Skin of body (tissue), 2 donors: Measurements from ENCODE around the gene OR2M7. TPM values are rescaled to one million over a fixed set of nuclear protein-coding genes. Genes with fewer than 3 reads are reported as not detected.
"Not testable (repeated sequence)": the region's sequence is repeated elsewhere in the genome, so short reads cannot be mapped to it uniquely, and the experiment has no call there.

ENCODE experiments used
- DNase-seq: peaks from one replicate; lab custom pipeline; 2025; lab: John Stamatoyannopoulos, UW
- total RNA-seq: library from RNA; depleted of rRNA; stranded (reverse); fragments of >200 nt; gene quantifications from one replicate; pipeline ENCODE4 v1.2.3, GENCODE V29; 2014

The OR2M7 gene, protein sequence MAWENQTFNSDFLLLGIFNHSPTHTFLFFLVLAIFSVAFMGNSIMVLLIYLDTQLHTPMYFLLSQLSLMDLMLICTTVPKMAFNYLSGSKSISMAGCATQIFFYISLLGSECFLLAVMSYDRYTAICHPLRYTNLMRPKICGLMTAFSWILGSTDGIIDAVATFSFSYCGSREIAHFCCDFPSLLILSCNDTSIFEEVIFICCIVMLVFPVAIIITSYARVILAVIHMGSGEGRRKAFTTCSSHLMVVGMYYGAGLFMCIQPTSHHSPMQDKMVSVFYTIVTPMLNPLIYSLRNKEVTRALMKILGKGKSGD
- total RNA-seq = not detected

GRCh38 chr1:248324468-248324867 lies at the start of gene OR2M7:
Gene OR2M7, minus strand, starts transcription at chr1:248324568. Its CDS starts 0 bp downstream, at chr1:248324568.
- DNase-seq = no peak

GRCh38 chr1:248373761-248374160 lies 49.4 kb upstream of the OR2M7 start:
- DNase-seq = no peak

DNA sequence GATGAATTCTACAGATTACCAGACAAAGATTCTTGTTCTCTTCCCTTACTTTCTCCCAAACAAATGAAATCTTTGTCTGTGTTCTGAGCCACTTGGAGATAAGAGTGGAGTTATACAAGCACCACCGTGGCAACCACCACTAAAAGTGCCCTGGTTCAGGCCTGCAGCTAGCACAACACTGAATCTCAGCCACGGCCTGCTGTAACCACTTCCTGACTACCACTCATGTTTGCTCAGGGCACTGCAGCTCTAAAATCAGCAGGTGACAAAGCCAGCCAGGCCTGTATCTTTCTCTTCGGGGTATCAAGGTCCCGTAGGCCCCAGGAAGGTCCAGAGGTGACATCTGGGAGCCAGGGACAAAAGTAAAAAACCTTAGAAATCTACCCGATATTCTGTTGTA lies 48.0 kb upstream of the OR2M7 start:
- no peak for DNase-seq

DNA sequence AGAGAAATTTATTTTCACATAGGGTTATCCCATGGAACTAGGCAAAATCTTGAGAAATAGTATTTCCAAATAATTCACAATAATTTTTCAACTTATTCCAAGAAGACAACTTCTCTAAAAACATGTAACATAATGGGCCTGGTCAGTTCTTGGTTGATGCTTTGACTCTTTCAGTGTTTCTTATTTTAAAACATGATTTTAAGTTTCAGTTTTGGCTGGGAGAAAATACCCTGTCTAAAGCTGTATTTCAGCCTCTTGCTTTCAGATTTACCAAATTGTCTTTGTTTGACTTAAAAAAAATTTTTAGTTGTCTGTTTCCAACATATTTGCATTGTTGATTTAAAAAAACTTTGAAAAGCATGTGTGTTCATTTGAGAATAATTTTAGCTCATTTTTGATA lies 42.2 kb upstream of the OR2M7 start:
- no peak for DNase-seq

GRCh38 chr1:248361121-248361715 lies 36.9 kb upstream of the OR2M7 start, which contains the start of gene OR2T4:
Gene OR2T4, plus strand, starts transcription at chr1:248361665. Its CDS starts 0 bp downstream, at chr1:248361665.
- no peak for DNase-seq

- no peak for DNase-seq
Observed at GRCh38 chr1:248359415-248359814, 35.0 kb upstream of the OR2M7 start.

- no peak for DNase-seq
Observed at GRCh38 chr1:248348475-248348874, 24.1 kb upstream of the OR2M7 start, which contains the start of gene OR14C36. Gene OR14C36, plus strand, starts transcription at chr1:248348775. Its CDS starts 0 bp downstream, at chr1:248348775.

DNA sequence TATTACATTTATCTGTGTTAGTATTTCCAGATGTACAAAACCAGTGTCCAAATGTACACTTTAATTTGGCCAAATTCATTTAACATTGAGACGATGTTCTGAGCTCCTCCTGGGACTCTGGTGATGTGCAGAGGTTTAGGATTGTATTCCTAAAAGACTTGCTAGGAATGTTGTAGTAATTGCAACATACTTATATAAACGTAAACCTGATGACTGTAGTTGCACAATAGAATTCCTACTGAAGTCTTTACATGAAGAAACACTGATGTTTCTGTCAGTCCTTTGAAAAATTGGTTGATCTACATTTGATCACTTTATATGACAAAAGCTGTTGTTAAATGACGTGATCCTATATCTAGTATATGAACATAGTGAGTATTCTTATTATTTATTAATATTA lies 19.1 kb upstream of the OR2M7 start:
- DNase-seq = no peak

DNA sequence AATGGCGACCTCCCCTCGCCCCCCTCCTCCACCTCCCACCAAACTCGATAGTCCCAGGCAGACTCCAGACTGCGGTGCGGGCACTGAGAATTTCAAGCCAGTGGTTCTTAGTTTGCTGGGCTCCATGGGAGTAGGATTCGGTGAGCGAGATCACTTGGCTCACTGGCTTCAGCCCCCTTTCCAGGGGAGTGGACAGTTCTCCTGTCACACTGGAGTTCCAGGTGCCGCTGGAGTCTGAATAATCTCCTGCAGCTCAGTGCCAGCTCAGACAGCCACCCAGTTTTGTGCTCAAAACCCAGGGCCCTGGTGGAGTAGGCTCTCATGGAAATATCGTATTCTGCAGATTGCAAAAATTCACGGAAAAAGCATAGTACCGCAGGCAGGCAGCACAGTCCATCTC lies 7.6 kb downstream of the OR2M7 start:
- DNase-seq = no peak

- DNase-seq = not testable (repeated sequence)
Observed at GRCh38 chr1:248306740-248307139, 17.6 kb downstream of the OR2M7 start.

DNA sequence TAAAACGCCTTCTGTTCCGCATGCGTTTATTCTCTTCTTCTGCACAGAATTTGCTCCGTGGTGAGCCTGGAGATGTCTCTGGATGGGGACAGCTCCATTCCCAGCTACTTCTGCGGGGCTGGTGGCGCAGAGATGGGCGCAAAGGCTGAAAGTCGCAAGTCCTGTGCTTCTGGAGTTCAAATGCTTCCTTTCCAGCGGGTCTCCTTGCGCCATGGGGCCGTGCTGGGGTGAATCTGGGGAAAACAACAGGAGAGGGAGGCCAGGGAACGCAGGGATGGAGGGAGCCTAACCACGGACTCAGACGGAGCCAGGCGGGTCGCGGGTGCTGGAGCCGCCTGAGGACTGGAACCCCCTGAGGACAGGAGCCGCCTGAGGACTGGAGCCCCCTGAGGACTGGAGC lies 18.3 kb downstream of the OR2M7 start:
- DNase-seq = no peak

DNA sequence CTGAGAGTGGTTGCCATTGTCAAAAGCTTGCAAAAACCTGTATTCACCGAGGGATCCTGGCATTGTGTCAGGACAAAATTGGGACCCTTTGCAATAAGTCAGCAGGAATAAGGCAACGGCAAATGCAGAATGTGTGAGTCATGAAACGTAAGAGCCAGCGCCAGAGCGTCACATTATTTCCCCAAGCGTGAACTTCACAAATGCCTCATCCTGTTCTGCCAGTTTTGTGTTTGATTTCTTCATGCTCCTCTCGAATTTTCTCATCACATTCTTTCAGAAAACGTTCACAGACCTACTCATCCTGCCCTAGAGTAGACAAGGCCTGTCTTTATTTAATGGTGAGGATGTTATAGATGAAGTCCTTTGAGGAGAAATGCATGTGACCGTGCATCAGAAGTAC lies 18.7 kb downstream of the OR2M7 start:
- not testable (repeated sequence) for DNase-seq

- DNase-seq = no peak
Observed at GRCh38 chr1:248303324-248303723, 21.0 kb downstream of the OR2M7 start, which contains the start of gene OR2T12. Gene OR2T12, minus strand, starts transcription at chr1:248303424. Its CDS starts 7,846 bp downstream, at chr1:248295578.

DNA sequence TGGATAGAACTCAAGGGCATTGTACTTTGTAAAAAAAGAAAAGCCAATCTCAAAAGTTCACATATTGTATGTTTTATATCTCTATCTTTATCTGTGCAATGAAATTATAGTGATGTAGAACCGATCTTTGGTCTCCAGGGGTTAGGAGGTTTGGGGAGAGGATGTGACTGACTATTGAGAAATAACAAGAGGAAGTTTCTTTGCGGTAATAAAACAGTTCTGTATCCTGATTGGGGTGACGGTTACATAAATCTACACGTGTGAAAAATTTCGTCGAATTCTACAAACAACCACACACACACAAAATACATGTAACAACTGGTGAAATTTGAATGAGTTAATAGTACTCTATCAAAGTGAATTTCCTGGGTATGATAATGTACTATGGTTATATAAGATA lies 36.0 kb downstream of the OR2M7 start:
- no peak for DNase-seq

- no peak for DNase-seq
Observed at GRCh38 chr1:248277876-248278275, 46.5 kb downstream of the OR2M7 start, which contains the start of gene OR2T33. Gene OR2T33, minus strand, starts transcription at chr1:248277976. Its CDS starts 4,162 bp downstream, at chr1:248273814.

Other genes starting within 250 kb of the OR2M7 start
- gene OR2L13, start 229.4 kb downstream of the OR2M7 start, total RNA-seq = not detected
- not detected for gene OR2M5, start 179.4 kb downstream of the OR2M7 start, total RNA-seq
- gene OR2M2, start 149.7 kb downstream of the OR2M7 start, total RNA-seq = not detected
- not detected for gene OR2M3, start 127.3 kb downstream of the OR2M7 start, total RNA-seq
- gene OR2M4, start 93.2 kb downstream of the OR2M7 start, total RNA-seq = not detected
- gene OR2T33, start 46.6 kb downstream of the OR2M7 start, total RNA-seq = not detected
- not detected for gene OR2T12, start 21.1 kb downstream of the OR2M7 start, total RNA-seq
- gene OR14C36, start 24.2 kb upstream of the OR2M7 start, total RNA-seq = not detected
- gene OR2T4, start 37.1 kb upstream of the OR2M7 start, total RNA-seq = not detected
- gene OR2T6, start 51.2 kb upstream of the OR2M7 start, total RNA-seq = not detected
- not detected for gene OR2T1, start 78.5 kb upstream of the OR2M7 start, total RNA-seq
- not detected for gene OR2T2, start 121.1 kb upstream of the OR2M7 start, total RNA-seq
- gene OR2T3, start 148.8 kb upstream of the OR2M7 start, total RNA-seq = not detected
- gene OR2T5, start 164.0 kb upstream of the OR2M7 start, total RNA-seq = not detected
- gene OR2G6, start 183.5 kb upstream of the OR2M7 start, total RNA-seq = not detected
- gene OR2T29, start 238.2 kb upstream of the OR2M7 start, total RNA-seq = not detected